GM12873 (cell line): ENCODE measurements around the gene CPD.

ENCODE experiments used
- TF ChIP-seq, protein P1 (sequence below): IDR thresholded peaks from 2 replicates; pipeline ENCODE4 v1.5.1; 2012; ENCODE audit warnings: low read depth, mild to moderate bottlenecking, moderate library complexity, low read length, control low read depth; ENCODE audit not compliant: insufficient read depth; ENCODE audit errors: missing control alignments

Gene CPD

DNA sequence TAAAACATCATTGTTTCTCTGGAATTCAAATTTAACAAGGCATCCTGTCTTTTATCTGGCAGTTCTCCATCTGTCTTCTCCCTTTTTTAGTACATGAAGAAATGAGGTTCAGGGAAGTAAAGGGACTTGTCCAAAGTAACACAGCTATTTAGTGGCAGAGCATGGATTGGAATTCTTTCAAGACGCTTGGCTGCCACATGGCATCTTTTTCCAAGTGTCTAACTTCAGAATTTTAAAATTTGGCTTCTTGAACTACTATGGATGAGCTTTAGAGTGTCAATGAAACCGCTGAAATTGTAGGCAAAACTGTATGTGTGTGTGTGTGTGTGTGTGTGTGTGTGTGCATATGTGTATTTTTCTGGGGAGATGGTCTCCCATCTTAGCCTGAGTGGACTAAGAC, 39.6 kb upstream of the CPD start:
- TF ChIP-seq, protein P1, sequence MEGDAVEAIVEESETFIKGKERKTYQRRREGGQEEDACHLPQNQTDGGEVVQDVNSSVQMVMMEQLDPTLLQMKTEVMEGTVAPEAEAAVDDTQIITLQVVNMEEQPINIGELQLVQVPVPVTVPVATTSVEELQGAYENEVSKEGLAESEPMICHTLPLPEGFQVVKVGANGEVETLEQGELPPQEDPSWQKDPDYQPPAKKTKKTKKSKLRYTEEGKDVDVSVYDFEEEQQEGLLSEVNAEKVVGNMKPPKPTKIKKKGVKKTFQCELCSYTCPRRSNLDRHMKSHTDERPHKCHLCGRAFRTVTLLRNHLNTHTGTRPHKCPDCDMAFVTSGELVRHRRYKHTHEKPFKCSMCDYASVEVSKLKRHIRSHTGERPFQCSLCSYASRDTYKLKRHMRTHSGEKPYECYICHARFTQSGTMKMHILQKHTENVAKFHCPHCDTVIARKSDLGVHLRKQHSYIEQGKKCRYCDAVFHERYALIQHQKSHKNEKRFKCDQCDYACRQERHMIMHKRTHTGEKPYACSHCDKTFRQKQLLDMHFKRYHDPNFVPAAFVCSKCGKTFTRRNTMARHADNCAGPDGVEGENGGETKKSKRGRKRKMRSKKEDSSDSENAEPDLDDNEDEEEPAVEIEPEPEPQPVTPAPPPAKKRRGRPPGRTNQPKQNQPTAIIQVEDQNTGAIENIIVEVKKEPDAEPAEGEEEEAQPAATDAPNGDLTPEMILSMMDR: no peak

DNA sequence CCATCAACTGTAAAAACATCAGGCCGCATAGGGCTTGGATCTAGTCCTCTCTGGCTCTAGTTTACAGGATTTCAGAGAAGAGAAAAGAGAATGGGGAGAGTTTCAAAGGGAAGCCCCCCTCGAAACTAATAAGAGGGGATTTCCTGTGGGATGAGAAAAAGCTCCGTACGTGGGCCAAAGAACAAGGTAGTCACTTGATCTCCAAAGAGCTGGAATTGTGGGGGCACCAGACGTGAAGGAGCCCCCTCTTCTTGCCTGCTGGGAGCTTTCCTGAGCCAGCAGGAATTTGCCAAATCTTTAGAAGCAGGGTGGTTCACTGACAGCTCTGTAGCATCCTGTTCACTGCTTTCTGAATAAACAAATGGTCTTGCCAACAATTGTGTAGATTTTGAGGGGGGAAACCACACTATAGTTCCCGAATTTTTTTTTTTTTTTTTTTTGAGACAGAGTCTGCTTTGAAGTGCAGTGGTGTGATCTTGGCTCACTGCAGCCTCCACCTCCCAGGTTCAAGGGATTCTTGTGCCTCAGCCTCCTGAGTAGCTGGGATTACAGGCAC, 37.8 kb upstream of the CPD start:
- TF ChIP-seq, protein P1: no peak

DNA sequence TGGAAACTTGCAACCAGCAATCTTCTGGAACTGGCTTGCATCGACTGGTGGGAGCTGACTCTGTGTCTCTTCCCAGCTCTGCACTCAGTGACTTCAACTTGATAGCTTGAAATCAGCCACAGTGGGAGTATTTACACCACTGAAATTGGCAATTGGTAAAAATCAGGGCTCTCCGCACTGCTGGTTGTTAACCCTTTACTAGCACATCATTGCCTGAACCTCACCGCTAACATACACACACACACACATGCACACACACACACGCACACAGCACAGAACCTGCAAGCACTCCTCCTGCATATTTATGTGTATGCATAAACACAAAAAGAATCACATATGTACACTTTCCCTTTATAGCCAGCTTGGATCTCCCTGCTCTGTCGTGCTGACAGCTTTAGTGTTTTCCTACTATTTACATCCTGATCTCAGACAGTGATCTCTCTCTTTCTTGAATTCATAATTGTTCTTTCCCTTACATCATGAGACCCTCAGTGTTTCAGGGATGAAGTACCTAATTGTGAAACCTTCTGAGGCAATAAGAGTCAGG, 37.0 kb upstream of the CPD start:
- TF ChIP-seq, protein P1: no peak

DNA sequence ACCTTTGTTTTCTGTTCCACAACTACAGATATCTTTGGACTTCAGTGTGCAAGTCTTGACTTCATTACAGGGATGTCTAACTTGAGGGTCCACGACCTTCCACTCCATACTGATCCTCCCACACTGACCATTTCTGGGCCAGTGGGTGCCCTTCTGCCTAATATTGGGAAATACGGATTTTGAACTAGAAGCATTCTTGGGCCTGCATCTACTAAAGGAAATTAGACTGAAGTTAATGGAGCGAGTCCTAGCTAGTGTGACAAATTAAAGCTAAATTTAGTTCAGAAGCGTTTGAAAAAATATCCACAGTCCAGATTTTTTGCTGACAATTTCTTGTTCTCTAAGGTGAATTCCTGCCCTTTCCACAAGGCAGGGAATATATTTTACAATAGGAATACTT, 34.9 kb upstream of the CPD start:
- TF ChIP-seq, protein P1: no peak

DNA sequence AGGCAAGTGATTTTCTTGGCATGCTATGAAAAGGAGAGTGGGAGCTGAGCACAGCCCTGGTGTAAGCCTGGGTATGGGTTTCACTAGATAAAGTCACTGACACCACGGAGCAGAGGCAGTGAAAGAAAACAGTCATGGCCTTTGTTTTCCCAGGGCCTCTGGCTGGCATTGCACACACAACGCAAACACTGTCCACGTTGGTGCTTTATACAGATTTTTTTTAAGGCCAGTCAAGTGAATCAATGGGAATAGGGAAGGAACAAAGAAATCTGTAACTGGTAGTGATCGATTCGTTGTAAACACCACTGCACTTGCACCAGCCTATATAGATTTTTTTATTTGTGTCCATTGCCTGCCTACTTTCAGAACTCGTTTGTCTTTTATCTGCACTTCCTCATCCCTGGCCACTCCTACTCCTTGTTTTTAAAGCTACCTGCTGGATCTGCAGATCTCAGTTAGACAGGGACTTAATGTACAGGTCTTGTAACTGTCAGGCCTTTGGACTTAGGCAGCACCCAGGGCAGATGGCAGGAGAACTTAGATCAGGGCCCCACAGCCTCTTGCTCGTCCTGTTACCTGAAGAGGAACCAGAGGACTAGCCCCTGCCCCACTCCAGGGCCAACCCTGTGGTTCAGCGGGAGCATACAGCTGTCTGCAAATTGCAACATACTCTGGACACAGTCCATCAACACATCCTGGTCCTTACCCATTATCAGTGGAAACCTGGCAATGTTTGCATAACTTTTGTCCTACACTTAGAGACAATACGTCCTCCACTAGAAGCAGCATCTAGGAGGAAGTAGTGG, 34.2 kb upstream of the CPD start:
- TF ChIP-seq, protein P1: no peak

DNA sequence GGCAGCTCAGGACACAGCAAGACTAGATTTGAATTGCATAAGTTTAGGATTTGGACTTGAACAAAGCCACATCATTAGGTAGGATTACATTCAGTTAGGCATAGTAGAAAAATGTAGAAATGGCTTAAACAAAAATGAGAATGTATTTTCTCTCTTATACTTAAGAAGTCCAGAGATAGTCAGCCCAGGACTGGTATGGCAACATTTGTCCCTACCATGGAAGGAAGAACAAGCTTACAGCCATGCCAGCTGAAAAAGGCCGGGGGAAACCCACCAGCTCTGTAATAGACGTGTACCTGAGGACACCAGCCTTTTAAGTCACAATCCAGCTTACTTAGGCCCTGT, 33.7 kb upstream of the CPD start:
- TF ChIP-seq, protein P1: no peak

DNA sequence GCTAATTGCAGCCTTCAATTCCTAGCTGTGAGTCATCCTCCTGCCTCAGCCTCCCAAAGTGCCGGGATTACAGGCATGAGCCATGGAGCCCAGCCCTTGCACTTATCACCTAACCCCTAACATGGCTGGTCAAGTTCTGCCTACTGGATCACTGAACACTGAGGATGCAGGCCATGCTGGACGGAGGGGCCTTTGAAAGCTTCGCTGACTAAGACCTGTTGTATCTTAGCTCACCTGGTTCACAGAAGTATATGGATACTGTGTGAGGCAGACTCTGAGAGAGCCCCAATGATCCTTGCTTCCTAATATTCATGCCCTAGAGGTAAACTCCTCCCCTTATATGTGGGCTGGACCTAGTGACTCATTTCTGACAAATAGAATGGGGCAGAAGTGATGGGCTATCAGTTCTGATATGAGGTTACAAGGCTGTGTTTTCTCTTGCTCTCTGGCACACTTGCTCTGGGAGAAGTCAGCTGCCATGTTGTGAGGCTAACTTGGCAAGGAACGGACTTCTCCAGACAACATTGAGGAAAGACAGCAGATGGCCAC, 33.1 kb upstream of the CPD start:
- TF ChIP-seq, protein P1: no peak
